Measurements from ENCODE around the gene ATAD3A.

Gene ATAD3A

DNA sequence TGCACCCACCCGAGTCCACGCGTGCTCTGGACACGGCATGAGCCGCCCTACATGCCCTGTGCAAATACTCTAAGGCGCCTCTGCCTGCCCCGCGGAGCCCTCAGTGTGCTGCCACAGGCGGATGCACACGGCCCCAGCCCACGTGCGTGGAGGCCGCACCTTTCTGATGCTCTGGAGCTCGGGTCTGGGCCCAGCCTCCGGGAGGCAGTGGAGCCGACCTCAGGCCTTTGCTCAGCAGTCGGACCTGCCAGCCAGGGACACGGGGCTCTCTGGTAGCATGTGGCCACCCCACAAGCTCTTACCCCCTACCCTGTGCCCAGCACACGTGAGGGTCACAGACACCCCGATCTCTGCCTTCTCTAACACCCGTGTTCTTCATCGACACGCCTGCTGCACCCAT lies 26.4 kb downstream of the ATAD3A start:
- in situ Hi-C loops (cut with HindIII; ENCODE audit: low sequenced_read_pairs) = no loop called here

DNA sequence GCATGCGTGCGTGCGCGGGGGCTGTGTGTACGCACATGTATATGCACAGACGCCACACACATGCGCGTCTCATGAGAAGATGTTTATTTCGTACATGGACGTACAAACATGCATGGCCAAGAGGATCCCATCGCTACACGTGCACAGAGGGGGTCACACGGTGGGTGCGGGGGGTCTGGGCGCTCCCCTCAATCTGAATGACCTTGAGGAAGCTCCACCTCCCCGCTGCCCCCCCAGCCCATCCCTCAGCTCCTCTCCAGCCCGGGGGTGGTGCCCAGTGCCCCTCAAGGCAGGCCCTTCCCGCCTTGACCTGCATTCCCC lies 27.0 kb downstream of the ATAD3A start:
- in situ Hi-C loops (cut with HindIII; ENCODE audit: low sequenced_read_pairs) = no loop called here

DNA sequence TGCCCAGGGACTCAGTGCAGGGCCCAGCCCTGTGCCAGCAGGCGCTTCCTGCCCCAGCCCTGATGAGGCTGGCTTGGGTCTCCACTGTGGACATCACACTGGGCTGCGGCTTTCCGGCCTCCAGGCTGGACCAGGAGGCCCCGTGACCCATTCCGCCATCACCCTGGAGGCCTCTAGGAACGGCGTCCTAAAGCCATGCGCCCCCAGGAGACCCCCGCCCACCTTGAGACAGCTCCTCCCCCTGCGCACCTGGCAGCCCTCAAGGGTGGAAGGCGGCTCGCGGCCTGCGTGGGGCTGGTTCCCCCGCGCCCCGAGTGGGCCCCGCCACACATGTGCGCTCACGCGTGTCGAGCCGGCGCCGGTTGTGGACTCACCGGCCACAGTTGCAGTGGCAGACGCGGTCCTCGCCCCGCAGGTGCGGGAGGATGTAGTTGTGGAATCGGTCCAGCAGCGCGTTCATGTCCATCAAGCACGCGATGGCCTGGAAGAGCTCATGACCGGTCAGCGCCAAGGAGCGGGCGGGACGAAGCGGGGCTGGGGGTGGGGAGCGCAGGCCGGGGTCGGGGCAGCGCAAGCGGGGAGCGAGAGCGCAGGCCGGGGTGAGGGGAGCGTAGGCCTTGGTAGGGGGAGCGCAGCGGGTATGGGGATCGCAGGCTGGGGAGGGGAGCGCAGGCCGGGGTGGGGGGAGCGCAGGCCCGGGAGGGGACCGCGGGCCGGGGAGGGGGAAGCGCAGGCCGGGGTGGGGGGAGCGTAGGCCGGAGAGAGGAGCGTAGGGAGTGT lies 27.5 kb downstream of the ATAD3A start:
- in situ Hi-C loops (cut with HindIII; ENCODE audit: low sequenced_read_pairs) = no loop called here

DNA sequence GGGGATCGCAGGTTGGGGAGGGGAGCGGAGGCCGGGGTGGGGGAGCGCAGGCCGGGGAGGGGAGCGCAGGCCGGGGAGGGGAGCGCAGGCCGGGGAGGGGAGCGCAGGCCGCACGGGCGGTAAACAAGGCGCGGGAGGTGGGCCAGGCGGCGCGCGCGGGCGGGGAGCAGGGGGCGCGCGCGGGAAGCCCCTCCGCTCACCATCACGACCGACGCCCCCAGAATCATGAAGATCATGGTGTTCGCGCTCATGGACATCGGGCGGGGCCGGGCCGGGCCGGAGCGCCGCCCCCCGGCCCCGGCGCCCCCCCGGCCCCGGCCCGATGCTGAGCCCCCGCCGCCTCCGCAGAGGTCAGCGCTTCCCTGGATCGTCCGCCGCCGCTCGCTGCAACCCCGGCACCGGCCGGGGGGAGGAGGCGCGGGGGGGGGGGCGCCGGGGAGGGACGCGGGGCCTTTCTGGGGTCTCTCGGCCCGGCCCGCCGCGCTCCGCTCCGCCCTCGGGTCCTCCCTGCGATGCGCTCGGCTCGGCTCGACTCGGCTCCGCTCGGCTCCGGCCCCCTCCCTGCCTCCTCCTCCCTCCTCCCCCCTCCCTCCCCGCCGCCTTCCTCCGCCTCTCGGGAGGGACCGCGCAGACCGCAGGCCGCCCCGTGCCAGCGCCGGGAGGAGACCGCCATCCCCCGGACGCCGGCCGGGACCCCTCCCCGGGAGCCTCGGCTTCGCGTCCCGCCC lies 28.3 kb downstream of the ATAD3A start, which contains the start of gene TMEM240:
Gene TMEM240 (minus strand): TSS at position 535 of the 728 bp plus-strand sequence. CDS start 278 bp downstream, at position 257.
- in situ Hi-C loops (cut with HindIII; ENCODE audit: low sequenced_read_pairs) = no loop called here

DNA sequence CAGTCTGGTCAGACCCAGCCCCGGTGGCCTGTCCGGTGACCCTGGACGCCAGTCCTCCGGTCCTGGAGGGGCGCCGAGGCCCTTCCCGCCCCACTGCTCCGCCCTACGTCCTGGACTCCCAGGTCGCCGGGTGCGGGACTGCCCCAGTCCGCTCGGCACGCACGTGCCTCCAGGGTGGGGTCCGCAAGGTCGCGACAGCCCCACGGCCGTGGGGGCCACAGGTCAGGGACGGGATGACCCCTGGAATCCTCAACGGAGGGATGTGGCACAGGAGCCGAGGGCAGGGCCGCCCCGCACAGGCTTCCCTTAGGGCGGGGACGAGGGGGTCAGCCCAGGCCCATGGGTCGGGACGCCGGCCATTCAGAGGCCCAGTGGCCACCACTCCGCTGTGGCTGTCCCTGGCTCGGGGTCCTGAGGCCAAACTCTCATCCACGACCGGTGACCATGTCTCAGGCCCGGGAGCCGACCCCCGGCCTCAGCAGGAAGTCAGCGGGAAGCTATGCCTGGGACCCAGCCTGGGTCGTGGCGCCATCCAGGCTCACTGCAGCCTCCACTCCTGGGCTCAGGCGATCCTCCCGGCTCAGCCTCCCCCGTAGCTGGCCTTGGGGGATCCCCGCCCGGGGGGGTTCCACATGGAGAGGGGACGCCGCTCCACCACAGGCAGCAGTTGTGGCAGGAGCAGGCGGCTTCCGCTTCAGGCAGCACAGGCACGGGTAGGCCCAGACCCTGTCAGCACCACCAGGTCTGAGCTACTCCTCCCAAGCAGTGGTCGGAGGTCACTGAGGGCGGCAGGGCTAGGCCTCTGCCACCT lies 29.1 kb downstream of the ATAD3A start:
- in situ Hi-C loops (cut with HindIII; ENCODE audit: low sequenced_read_pairs) = no loop called here

DNA sequence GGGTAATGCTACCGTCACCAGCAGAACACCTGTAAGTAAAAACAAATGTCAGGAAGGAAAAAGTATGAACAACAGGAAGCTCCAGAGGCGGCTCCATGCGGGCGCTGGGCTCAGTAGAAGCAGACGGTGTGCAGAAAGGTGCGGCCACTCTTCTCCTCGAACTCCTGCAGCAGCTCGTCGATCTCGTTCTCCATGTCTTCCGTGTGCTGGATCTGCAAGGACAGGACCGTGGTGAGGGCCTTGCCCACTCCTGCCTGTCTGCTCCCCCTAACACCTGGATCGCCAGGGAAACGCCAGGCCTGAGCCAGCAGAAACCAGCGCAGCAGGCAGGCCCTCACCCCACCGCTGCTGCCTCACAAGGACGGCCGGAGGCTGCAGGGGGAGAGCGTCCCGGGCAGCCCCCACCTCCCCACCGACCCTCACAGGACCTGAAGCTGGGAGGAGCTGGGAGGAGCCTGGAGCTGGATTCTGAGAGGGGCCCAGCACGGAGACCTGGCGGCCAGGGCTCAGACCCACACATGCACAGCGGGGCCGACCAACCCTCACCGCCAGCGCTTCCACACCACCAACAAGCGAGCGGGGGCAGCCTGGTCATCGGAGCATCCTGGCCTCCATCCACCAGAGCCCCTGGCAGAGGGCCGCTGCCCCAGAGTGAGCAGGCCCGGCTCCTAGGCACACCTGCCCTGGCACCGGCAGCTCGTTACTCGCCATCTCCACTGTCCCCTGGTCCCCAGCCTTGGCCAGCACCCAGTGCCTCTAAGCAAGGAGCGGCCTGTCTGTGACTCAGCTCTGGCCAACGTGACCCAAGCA lies 30.2 kb downstream of the ATAD3A start:
- in situ Hi-C loops (cut with HindIII; ENCODE audit: low sequenced_read_pairs) = no loop called here

DNA sequence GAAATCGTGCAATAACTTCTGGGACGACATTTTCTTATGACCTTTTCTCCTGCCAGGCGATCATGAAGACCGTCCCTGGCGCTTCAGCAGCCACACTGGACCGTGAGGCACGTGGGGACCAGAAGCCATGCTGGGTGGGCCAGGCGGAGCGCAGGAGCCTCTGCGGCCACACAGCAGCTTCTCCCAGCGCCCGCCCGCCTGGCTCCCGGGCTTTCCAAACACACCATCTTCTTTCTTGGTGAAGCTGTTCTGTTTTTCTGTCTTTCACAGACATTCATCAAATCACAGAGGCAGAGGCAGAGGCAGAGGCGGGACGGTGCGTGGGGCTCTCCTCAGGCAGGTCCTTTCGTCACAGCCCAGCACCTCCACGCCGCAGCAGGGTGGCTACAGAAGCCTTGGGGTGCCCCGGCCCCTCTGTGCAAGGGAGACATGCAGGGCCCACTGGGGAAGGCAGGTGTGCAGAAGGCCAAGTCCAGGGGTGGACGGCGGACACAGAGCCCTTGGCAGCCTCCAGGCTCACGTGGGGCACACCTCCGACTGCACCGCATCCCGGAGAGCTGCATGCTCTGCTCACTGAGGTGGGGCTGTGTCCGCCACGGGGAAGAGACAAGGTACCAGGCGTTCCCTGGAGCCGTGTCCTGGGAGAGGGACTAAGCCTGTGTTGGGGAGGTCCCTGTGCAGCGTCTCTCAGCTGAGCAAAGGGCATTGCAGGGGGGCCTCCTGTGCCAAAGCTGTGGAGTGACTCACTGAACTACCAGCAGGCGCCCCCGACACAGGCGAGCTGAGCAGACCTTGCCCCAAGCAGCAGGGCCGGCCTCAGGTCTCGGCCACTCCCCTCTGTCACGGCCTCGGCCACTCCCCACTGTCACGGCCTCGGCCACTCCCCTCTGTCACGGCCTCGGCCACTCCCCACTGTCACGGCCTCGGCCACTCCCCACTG lies 31.1 kb downstream of the ATAD3A start:
- in situ Hi-C loops (cut with HindIII; ENCODE audit: low sequenced_read_pairs) = no loop called here

DNA sequence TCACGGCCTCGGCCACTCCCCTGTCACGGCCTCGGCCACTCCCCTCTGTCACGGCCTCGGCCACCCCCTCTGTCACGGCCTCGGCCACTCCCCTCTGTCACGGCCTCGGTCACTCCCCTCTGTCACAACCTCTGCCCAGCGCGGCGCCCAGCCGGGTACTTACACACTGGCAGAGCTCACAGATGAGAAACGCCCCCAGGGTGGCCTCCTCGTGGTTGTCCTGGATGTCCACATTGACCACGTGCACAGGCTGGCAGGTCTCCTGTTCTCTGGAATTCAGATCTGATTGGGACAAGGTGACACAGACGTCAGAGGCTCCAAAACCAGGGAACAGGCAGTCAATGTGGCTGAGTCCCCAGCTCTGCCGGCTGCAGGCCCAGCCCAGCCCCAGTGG lies 31.7 kb downstream of the ATAD3A start:
- in situ Hi-C loops (cut with HindIII; ENCODE audit: low sequenced_read_pairs) = no loop called here

DNA sequence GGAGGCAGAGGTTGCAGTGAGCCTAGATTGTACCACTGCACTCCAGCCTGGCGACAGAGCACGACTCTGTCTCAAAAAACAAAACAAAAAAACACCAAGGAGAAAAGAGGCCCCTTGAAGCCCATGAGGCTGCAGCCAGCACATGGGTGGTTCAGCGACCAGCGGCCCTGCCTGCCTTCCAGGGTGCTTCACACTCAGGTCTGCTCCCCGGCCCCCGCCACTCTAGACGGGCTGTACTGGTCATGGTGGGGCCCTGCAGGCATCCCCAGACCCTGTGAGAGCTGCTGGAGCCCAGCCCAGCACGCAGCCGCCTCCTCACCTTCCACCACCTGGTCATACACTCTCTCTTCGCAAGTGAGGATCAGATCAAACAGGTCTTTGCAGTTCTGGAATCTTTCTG lies 32.6 kb downstream of the ATAD3A start:
- in situ Hi-C loops (cut with HindIII; ENCODE audit: low sequenced_read_pairs) = no loop called here

DNA sequence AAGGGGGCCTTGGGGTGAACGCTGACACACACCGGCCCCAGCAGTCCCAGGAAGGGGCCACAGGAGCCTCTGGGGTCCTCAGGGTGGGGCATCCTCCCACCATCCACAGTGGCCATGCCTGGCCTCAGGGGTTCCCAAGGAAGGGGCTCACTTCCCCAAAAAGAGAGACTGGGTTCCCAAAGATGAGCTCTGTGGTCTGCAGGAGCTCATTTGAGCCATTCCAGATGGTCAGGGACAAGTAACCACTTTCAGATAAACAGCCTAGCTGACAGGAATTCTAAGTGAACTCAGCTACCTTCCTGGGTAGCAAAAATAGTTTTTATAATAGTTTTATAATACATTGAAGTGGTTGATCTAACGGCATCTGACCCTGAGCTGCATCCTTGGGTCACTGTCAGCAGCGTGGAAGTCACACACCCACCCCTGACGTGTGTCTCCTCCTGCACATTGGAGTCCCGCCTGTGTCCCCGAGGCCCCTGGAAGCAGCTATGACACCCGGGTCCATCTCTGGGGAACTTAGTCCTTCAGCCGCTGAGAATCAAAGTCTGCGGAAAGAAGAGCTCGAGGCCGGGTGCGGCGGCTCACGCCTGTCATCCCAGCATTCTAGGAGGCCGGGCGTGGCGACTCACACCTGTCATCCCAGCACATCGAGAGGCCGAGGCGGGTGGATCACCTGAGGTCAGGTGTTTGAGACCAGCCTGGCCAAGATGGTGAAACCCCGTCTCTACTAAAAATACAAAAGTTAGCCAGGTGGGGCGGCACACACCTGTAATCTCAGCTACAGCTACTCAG lies 34.2 kb downstream of the ATAD3A start:
- in situ Hi-C loops (cut with HindIII; ENCODE audit: low sequenced_read_pairs) = no loop called here

DNA sequence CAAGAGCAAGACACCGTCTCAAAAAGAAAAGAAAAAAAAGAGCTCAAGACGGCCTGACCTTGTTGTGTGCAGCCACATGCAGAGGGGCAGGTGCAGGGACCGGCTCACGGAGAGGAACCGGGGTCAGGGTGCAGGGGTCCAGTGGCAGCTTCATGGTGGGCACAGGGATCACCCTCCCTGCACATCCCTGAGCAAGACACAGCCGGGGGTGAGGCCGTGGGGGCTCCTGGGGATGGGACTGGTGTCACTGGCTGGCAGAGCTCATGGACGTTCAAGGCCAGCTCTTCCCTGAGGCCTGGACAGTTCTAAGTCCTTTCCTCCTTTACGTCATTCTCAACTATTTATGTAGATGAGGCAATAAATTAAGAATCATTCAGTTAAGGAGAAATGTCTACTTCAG lies 35.0 kb downstream of the ATAD3A start:
- in situ Hi-C loops (cut with HindIII; ENCODE audit: low sequenced_read_pairs) = no loop called here

DNA sequence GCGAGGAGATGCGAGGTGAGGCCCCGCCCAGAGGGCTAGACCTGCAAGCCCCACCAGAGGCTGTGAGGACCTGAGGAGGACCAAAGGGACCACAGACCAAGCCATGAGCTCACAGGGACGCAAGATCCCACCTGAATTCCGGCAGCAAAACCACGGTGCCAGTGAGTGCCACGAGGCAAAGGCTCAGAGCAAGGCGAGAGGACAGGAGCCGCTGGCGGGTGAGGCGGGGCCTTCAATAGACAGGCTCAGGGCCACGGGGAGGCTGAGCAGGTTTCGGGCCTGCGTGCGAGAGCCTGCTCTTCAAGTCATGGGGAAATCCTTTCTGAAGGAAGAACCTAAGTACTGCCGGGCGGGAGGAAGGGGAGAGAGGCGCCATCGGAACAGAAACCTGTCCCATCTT lies 35.5 kb downstream of the ATAD3A start:
- in situ Hi-C loops (cut with HindIII; ENCODE audit: low sequenced_read_pairs) = no loop called here

DNA sequence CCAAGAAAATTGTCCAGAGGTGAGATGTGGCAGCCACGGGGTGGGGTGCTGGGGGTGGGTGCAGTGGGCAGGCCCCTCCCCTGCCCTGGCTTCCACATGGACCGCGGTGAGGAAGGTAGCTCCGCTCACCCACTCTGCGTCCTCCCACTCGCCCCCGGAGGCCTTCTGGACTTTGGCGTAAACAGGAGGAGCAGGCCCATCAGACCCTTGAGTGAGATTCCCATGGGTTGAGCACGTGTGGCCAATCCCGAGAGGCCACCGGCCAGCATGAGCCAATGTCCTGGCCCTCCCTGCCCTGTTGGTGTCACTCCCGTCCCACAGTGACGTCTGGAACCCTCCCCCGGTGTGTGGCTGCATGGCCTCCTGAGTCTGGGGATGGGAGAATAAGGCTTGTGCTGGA lies 36.6 kb downstream of the ATAD3A start:
- in situ Hi-C loops (cut with HindIII; ENCODE audit: low sequenced_read_pairs) = no loop called here

DNA sequence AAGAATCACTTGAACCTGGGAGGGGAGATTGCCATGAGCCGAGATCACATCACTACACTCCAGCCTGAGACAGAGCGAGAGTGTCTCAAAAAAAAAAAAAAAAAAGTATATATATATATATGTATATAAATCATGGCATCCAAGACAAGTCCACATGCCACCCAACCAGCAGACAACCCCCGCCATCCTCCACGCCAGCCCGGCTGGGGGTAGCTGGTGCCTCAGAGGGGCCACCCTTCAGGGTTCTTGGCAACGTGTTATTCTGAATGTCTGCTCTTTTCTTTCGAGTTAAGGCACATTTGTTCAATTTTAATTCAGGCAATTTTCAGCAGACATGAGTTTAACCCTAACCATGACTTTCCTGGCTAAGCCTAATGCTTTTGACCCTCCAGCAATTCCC lies 38.1 kb downstream of the ATAD3A start:
- in situ Hi-C loops (cut with HindIII; ENCODE audit: low sequenced_read_pairs) = no loop called here

DNA sequence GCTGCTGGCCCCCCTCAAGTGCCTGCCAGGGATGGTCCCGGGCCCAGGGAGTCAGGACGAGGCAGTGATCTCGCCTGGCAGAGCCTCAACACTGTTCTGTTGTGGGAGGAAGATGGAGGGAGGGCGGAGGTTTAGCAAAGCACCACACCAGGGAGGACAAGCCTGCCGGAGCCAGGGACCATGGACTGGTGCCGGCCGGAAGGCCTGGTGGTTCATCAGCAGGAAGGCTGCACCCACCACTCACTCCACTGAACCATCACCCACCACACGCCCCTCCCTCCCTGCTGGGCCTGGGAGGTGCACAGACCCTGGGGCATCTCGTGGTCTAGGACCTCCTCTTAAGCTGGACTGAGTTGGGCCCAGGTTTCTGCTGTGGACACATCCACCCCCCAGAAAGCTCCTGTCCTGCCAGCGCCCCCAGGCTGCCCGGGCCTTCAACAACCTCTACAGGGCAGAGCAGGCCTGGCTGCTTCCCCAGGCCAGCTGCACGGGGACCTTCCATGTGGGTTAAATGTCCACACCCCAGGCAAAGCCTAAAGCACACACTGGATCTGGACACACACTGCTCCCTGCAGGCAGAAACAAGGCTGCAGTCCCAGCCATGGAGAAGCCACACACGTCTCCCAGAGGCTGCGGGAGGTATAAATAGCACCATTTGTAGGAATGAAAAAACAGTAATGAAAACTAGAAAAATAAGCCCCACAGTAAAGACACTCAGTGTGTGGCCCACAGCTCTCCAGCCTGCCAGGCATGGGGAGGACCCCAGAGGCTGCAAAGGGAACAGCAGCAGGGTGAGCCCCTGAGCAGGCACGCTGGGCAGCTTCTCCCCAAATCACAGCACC lies 38.9 kb downstream of the ATAD3A start:
- in situ Hi-C loops (cut with HindIII; ENCODE audit: low sequenced_read_pairs) = no loop called here

DNA sequence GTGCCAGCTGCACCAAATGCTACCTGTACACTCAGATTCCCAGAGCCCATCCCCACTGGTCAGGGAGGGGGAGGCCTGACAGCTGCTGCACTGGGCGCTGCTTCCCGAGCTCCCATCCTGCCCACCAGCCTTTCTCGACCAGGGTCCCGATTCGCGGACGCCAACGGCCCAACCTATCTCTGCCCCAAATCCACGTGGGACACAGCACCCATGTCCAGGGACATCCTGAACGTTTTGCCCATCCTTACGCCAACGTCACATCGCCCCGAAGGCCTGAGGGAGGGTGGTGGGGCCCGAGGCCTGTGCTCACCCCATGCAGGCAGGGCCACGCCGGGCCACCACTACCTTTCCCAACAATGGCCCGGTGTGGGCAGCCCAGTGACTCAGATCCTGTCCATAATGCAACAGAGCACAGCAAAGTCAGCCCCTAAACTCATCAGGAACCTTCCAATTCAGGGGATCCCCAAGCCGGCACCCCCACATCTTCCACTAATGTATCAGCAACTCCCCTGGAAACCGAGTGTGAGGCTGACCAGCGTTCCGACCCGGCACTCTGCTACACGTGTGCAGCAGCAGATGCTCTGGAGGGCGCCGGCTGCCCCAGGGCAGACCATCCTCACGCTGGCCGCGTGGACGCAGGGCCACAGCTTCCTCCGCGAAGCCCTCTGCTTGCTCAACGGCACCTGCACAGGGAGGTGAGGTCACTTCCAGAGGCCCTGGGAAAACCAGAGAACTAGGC lies 39.7 kb downstream of the ATAD3A start:
- in situ Hi-C loops (cut with HindIII; ENCODE audit: low sequenced_read_pairs) = no loop called here

DNA sequence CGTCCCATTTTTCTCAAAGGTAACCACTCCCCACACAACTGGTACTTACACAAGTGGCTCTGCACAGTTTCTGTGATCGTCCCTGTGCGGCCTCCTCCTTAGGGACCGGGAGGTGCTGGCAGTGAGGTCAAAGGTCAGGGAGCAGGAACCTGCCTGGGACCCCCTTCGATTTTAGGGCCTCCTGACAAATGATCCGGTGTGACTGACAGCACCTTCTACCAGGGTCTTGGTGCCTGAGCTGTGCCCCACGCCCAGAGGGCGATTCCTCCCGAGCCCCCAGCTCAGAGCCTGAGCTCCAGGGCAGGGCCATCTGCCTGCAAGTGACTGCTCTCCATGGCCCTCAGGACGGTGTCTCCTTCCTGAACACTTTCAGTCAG lies 40.3 kb downstream of the ATAD3A start:
- in situ Hi-C loops (cut with HindIII; ENCODE audit: low sequenced_read_pairs) = no loop called here

Measured in DLD1 (cell line).